SK-N-SH (cell line): ENCODE measurements around the gene EEF1AKMT3. TPM values are rescaled to one million over a fixed set of nuclear protein-coding genes. Genes with fewer than 3 reads are reported as not detected.

Experiments
- CTCF ChIA-PET: fragments of 300-600, 350-600 bp; formaldehyde crosslinking; extraction: SDS; loops from one replicate; lab custom pipeline; 2021; lab: Yijun Ruan, JAX
- POLR2A ChIA-PET: fragments of 350-600 bp; sonication (Branson Sonifier 250); formaldehyde crosslinking; extraction: SDS; loops from one replicate; lab custom pipeline; 2020; ENCODE audit warnings: antibody characterized with exemption, inconsistent platforms; lab: Yijun Ruan, JAX
- DNase-seq: peaks from one replicate; pipeline ENCODE4 v3.0.0; 2012
- H2AFZ ChIP-seq: fragments of 200-600 bp; sonication (generic); 2 replicates; pipeline ENCODE4 v1.8.1; 2016; ENCODE audit warnings: antibody characterized with exemption, mild to moderate bottlenecking, low read depth
- H3F3A ChIP-seq: fragments of 200-600 bp; sonication (generic); replicated peaks from 2 replicates; pipeline ENCODE3; 2016; ENCODE audit warnings: antibody characterized with exemption, mild to moderate bottlenecking; ENCODE audit not compliant: insufficient read depth
- H3K27ac ChIP-seq, 2 experiments: fragments of 200-500 bp in 1 of 2; fragments of 200-600 bp in 1 of 2; sonication (Bioruptor generic) in 1 of 2; sonication (generic), shearing (Covaris generic) in 1 of 2; 2 replicates each; pipeline versions ENCODE4 v1.5.1 to v1.6.1; 2014 to 2016; ENCODE audit warnings: low read depth in 2 of 2, inconsistent platforms in 1 of 2, low read length in 1 of 2, mild to moderate bottlenecking in 1 of 2, mixed read lengths in 1 of 2
- H3K27me3 ChIP-seq: fragments of 200-600 bp; sonication (generic), shearing (Covaris generic); 2 replicates; pipeline ENCODE4 v1.6.1; 2016; ENCODE audit warnings: mixed run types; ENCODE audit not compliant: insufficient read depth
- H3K36me3 ChIP-seq, 2 experiments: fragments of 200-500 bp in 1 of 2; fragments of 200-600 bp in 1 of 2; sonication (Bioruptor generic) in 1 of 2; sonication (generic) in 1 of 2; replicated peaks in 1 of 2; 2 replicates each; pipeline versions ENCODE3 to v1.5.1; 2014 to 2016; ENCODE audit warnings: low read length in 1 of 2, mild to moderate bottlenecking in 1 of 2; ENCODE audit not compliant: insufficient read depth in 2 of 2, control insufficient read depth in 1 of 2
- H3K4me1 ChIP-seq, 2 experiments: fragments of 200-500 bp in 1 of 2; fragments of 200-600 bp in 1 of 2; sonication (Bioruptor generic) in 1 of 2; sonication (generic), shearing (Covaris generic) in 1 of 2; 2 replicates each; pipeline versions ENCODE4 v1.5.1 to v1.6.1; 2014 to 2016; ENCODE audit warnings: low read depth in 1 of 2, low read length in 1 of 2, mixed run types in 1 of 2; ENCODE audit not compliant: insufficient read depth in 2 of 2, control insufficient read depth in 1 of 2
- H3K4me2 ChIP-seq: fragments of 200-600 bp; sonication (generic), shearing (Covaris generic); 2 replicates; pipeline ENCODE4 v1.6.1; 2017; ENCODE audit warnings: mixed run types
- H3K4me3 ChIP-seq, 2 experiments: fragments of 200-500 bp in 1 of 2; fragments of 200-600 bp in 1 of 2; sonication (Bioruptor generic) in 1 of 2; sonication (generic), shearing (Covaris generic) in 1 of 2; 2 replicates each; pipeline versions ENCODE4 v1.5.1 to v1.8.1; 2014 to 2016; ENCODE audit warnings: low read depth in 2 of 2, inconsistent platforms in 1 of 2, low read length in 1 of 2, mild to moderate bottlenecking in 1 of 2, mixed read lengths in 1 of 2, moderate library complexity in 1 of 2
- H3K79me2 ChIP-seq: fragments of 200-600 bp; sonication (generic); 2 replicates; pipeline ENCODE4 v1.8.1; 2017; ENCODE audit warnings: mild to moderate bottlenecking; ENCODE audit not compliant: insufficient read depth
- H3K9ac ChIP-seq: fragments of 200-600 bp; sonication (generic); 2 replicates; pipeline ENCODE4 v1.6.1; 2017; ENCODE audit warnings: mixed run types
- H3K9me2 ChIP-seq: fragments of 200-600 bp; sonication (generic); 2 replicates; pipeline ENCODE4 v1.6.1; 2017; ENCODE audit warnings: mixed run types
- H3K9me3 ChIP-seq: fragments of 200-600 bp; sonication (generic); 2 replicates; pipeline ENCODE4 v1.6.1; 2017; ENCODE audit warnings: mixed run types, mild to moderate bottlenecking, moderate library complexity
- H4K20me1 ChIP-seq: fragments of 200-600 bp; sonication (generic); 2 replicates; pipeline ENCODE4 v1.6.1; 2017; ENCODE audit warnings: mild to moderate bottlenecking, mixed run types; ENCODE audit not compliant: insufficient read depth
- ELF1 ChIP-seq: IDR thresholded peaks from 2 replicates; pipeline ENCODE4 v1.4.0; 2012
- FOXJ3 ChIP-seq: sonication (generic); formaldehyde crosslinking; IDR thresholded peaks from 2 replicates; pipeline ENCODE4 v1.5.1; 2020; ENCODE audit warnings: mild to moderate bottlenecking, missing genetic modification reagents
- FOXM1 ChIP-seq: IDR thresholded peaks from 2 replicates; pipeline ENCODE4 v1.4.0; 2012; ENCODE audit warnings: low read depth, mild to moderate bottlenecking
- GATA2 ChIP-seq: sonication (generic); formaldehyde crosslinking; IDR thresholded peaks from 2 replicates; pipeline ENCODE4 v1.5.0; 2020; ENCODE audit warnings: mild to moderate bottlenecking, missing genetic modification reagents
- IRF3 ChIP-seq: fragments of 150-350 bp; IDR thresholded peaks from 2 replicates; pipeline ENCODE4 v1.6.1; 2016; ENCODE audit warnings: mild to moderate bottlenecking, low read depth, low read length
- JUND ChIP-seq: IDR thresholded peaks from 2 replicates; pipeline ENCODE4 v1.4.0; 2012
- MXI1 ChIP-seq: IDR thresholded peaks from 2 replicates; pipeline ENCODE4 v1.6.1; 2012; ENCODE audit warnings: mild to moderate bottlenecking, low read depth, low read length, improper control_type of control experiment
- NRF1 ChIP-seq: IDR thresholded peaks from 2 replicates; pipeline ENCODE4 v1.6.1; 2012; ENCODE audit warnings: low read depth, mild to moderate bottlenecking, low read length
- RCOR1 ChIP-seq: fragments of 150-350 bp; IDR thresholded peaks from 2 replicates; pipeline ENCODE4 v1.6.1; 2017; ENCODE audit warnings: antibody characterized with exemption, low read length
- REST ChIP-seq: IDR thresholded peaks from 2 replicates; pipeline ENCODE4 v1.6.1; 2012; ENCODE audit warnings: mild to moderate bottlenecking, low read depth, low read length, moderate library complexity
- RXRA ChIP-seq: IDR thresholded peaks from 2 replicates; pipeline ENCODE4 v1.4.0; 2012; ENCODE audit warnings: low read depth, mild to moderate bottlenecking, borderline replicate concordance
- SMC3 ChIP-seq: IDR thresholded peaks from 2 replicates; pipeline ENCODE4 v1.6.1; 2012; ENCODE audit warnings: low read depth, low read length, improper control_type of control experiment
- TCF12 ChIP-seq: IDR thresholded peaks from 2 replicates; pipeline ENCODE4 v1.4.0; 2012
- USF1 ChIP-seq: IDR thresholded peaks from 2 replicates; pipeline ENCODE4 v1.4.0; 2012; ENCODE audit warnings: low read depth, borderline replicate concordance
- YY1 ChIP-seq: IDR thresholded peaks from 2 replicates; pipeline ENCODE4 v1.4.0; 2012; ENCODE audit warnings: low read depth, mild to moderate bottlenecking
- WGBS: methylation state at CpG from one replicate; pipeline ENCODE4 v1.1.6; 2017; ENCODE audit warnings: low lambda C conversion rate; 5-methylcytosine and 5-hydroxymethylcytosine counted together
- polyA plus RNA-seq, 3 experiments: library from polyadenylated mRNA; depleted of rRNA; stranded (reverse); fragments of >200 nt; gene quantifications; 2 replicates each; pipeline ENCODE4 v1.2.3, GENCODE V29; 2012
- TF ChIP-seq, protein P1 (sequence below): IDR thresholded peaks from 2 replicates; pipeline ENCODE4; 2012

The EEF1AKMT3 gene
- polyA plus RNA-seq, 1 of the 3 experiments (the other 2 are of a cell fraction): 10.3 TPM

- peaks cover 2% of the 10 kb centered on the region for H4K20me1 ChIP-seq
- no peaks in the 10 kb centered on the region for H3K9me2 ChIP-seq
- H3K27ac ChIP-seq: peak within 1 kb of the TSS in 1 of 2 experiments; percentile 62; a peak in 2 of 4 replicates
- peak; percentile 87 for DNase-seq
- peaks cover 17 to 23% of the 10 kb centered on the region in 2 experiments for H3K36me3 ChIP-seq
- peak within 1 kb of the TSS; percentile 44; the same call in 1 of the 2 replicates for H3K9ac ChIP-seq
- H3K79me2 ChIP-seq: peaks cover 25% of the 10 kb centered on the region
- no peaks in the 10 kb centered on the region for H3K9me3 ChIP-seq
- H3K4me1 ChIP-seq: peaks cover 8 to 37% of the 10 kb centered on the region in 2 experiments
- peaks cover 21% of the 10 kb centered on the region for H3F3A ChIP-seq
- peak within 1 kb of the TSS; percentile 38; the same call in 1 of the 2 replicates for H2AFZ ChIP-seq
- no peaks in the 10 kb centered on the region for H3K27me3 ChIP-seq
- WGBS: 5% methylated on average over 20 of the region's 41 CpGs
- ChIA-PET CTCF (interaction anchor here (1.4 kb wide), 1 partner anchor 10 kb away, joined by 5 read pairs; no protein-coding TSS in a partner anchor), POLR2A (interaction anchor here (1.1 kb wide), 1 partner anchor 18 kb away, joined by 4 read pairs; the partner anchor contains the start of gene EEF1AKMT3)
- no peak for TF ChIP-seq RXRA
- TF ChIP-seq REST: no peak
- no peak for TF ChIP-seq ELF1
- no peak for TF ChIP-seq USF1
- TF ChIP-seq TCF12: no peak
- TF ChIP-seq YY1: peak; percentile 58; the same call in 1 of the 2 replicates
- no peak for TF ChIP-seq SMC3
- no peak for TF ChIP-seq GATA2 (CRISPR knock-in tag)
- TF ChIP-seq FOXM1: no peak
- peak; percentile 63 for TF ChIP-seq NRF1
- TF ChIP-seq FOXJ3 (CRISPR knock-in tag): no peak
- TF ChIP-seq MXI1: 0 out of 2 replicates have a peak, but pooled peaks have one; percentile 33
- H3K4me3 ChIP-seq: peak within 1 kb of the TSS; percentile 73 to 79
- peak within 1 kb of the TSS; percentile 97 for H3K4me2 ChIP-seq
Measured at GRCh38 chr12:57754411-57755193, 17.8 kb upstream of the EEF1AKMT3 start, which contains the start of gene MARCHF9. MARCHF9 (plus strand) TSS chr12:57755103; CDS start chr12:57755529, 426 bp downstream.

- POLR2A ChIA-PET: no interaction called here
Measured at GRCh38 chr12:57755194-57755453, 17.3 kb upstream of the EEF1AKMT3 start.

More at GRCh38 chr12:57755194-57755453, 17.3 kb upstream of the EEF1AKMT3 start:
- H3K4me2 ChIP-seq: peak overlapping the region; percentile 97; the same call in 1 of the 2 replicates
- H3K9me2 ChIP-seq: no peaks in the 10 kb centered on the region
- no peak for TF ChIP-seq IRF3
- no peak for TF ChIP-seq YY1
- no peak for TF ChIP-seq RCOR1
- no peak for TF ChIP-seq JUND
- TF ChIP-seq USF1: no peak
- no peak for TF ChIP-seq MXI1
- TF ChIP-seq, protein P1, sequence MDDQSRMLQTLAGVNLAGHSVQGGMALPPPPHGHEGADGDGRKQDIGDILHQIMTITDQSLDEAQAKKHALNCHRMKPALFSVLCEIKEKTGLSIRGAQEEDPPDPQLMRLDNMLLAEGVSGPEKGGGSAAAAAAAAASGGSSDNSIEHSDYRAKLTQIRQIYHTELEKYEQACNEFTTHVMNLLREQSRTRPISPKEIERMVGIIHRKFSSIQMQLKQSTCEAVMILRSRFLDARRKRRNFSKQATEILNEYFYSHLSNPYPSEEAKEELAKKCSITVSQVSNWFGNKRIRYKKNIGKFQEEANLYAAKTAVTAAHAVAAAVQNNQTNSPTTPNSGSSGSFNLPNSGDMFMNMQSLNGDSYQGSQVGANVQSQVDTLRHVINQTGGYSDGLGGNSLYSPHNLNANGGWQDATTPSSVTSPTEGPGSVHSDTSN: no peak
- H3K9me3 ChIP-seq: no peaks in the 10 kb centered on the region
- peak overlapping the region; percentile 73 to 79; a peak in 3 of 4 replicates for H3K4me3 ChIP-seq
- H3K4me1 ChIP-seq: peaks cover 8 to 37% of the 10 kb centered on the region in 2 experiments
- peaks cover 12 to 24% of the 10 kb centered on the region in 2 experiments for H3K36me3 ChIP-seq
- no CpG with 5 or more reads among the region's 34 CpGs for WGBS
- H3K27me3 ChIP-seq: no peaks in the 10 kb centered on the region
- H3F3A ChIP-seq: peaks cover 23% of the 10 kb centered on the region
- no peak overlapping the region for H2AFZ ChIP-seq
- peaks cover 7% of the 10 kb centered on the region for H4K20me1 ChIP-seq
- CTCF ChIA-PET: interaction anchor here (1.4 kb wide), 1 partner anchor 10 kb away, joined by 5 read pairs; no protein-coding TSS in a partner anchor
- no peak overlapping the region for H3K9ac ChIP-seq
- no peak for DNase-seq
- H3K79me2 ChIP-seq: peaks cover 20% of the 10 kb centered on the region
- H3K27ac ChIP-seq: peak overlapping the region in 1 of 2 experiments; percentile 50; a peak in 1 of 4 replicates
